ENCODE data around the gene C16orf92.
"Not testable (repeated sequence)": the region's sequence is repeated elsewhere in the genome, so short reads cannot be mapped to it uniquely, and the experiment has no call there.

Gene C16orf92

GRCh38 chr16:30010844-30011713, 11.9 kb upstream of the C16orf92 start, which contains the start of gene DOC2A:
Gene DOC2A, minus strand, starts transcription at chr16:30011027. Its CDS starts 805 bp downstream, at chr16:30010222.
- peak; percentile 69 for ATAC-seq
- peak; percentile 96 for TF ChIP-seq ZFP3 (CRISPR knock-in tag; IDR thresholded peaks at IDR 0.05)
- TF ChIP-seq TSHZ2 (CRISPR knock-in tag; IDR thresholded peaks at IDR 0.05): no peak

- TF ChIP-seq ISL1 (CRISPR knock-in tag; IDR thresholded peaks at IDR 0.05): no peak
- no peak for TF ChIP-seq ZNF8 (CRISPR knock-in tag; IDR thresholded peaks at IDR 0.05)
- TF ChIP-seq PPARA (CRISPR knock-in tag; IDR thresholded peaks at IDR 0.05; ENCODE audit: borderline replicate concordance): no peak
- TF ChIP-seq ZC3H10 (CRISPR knock-in tag; IDR thresholded peaks at IDR 0.05): no peak
- TF ChIP-seq ESRRG (CRISPR knock-in tag; IDR thresholded peaks at IDR 0.05): no peak
- no peak for TF ChIP-seq BACH2 (CRISPR knock-in tag; IDR thresholded peaks at IDR 0.05; ENCODE audit: borderline replicate concordance)
- TF ChIP-seq CSDC2 (CRISPR knock-in tag; IDR thresholded peaks at IDR 0.05): no peak
- no peak for TF ChIP-seq POU6F1 (CRISPR knock-in tag; IDR thresholded peaks at IDR 0.05; ENCODE audit: borderline replicate concordance, low read depth)
- no peak for TF ChIP-seq ZNF565 (CRISPR knock-in tag; conservative IDR thresholded peaks at IDR 0.05; ENCODE audit: low read depth)
- TF ChIP-seq TSHZ2 (CRISPR knock-in tag; IDR thresholded peaks at IDR 0.05): no peak
- TF ChIP-seq ARNTL (CRISPR knock-in tag; IDR thresholded peaks at IDR 0.05; ENCODE audit: borderline replicate concordance, low read depth): no peak
- no peak for TF ChIP-seq ZNF70 (CRISPR knock-in tag; IDR thresholded peaks at IDR 0.05)
- TF ChIP-seq PATZ1 (CRISPR knock-in tag; IDR thresholded peaks at IDR 0.05; ENCODE audit: borderline replicate concordance): no peak
- no peak for TF ChIP-seq RARB (CRISPR knock-in tag; IDR thresholded peaks at IDR 0.05)
- no peak for TF ChIP-seq TCF4 (CRISPR knock-in tag; IDR thresholded peaks at IDR 0.05; ENCODE audit: borderline replicate concordance)
- TF ChIP-seq TOX (CRISPR knock-in tag; IDR thresholded peaks at IDR 0.05; ENCODE audit: borderline replicate concordance): no peak
- TF ChIP-seq ZFP30 (CRISPR knock-in tag; IDR thresholded peaks at IDR 0.05): no peak
- no peak for TF ChIP-seq CSRNP3 (CRISPR knock-in tag; IDR thresholded peaks at IDR 0.05)
- no peak for TF ChIP-seq SNAI2 (CRISPR knock-in tag; IDR thresholded peaks at IDR 0.05)
- ATAC-seq: no peak
Observed at GRCh38 chr16:30011714-30012504, 11.1 kb upstream of the C16orf92 start.

- not testable (repeated sequence) for ATAC-seq
Observed at GRCh38 chr16:30012598-30012997, 10.4 kb upstream of the C16orf92 start.

- not testable (repeated sequence) for ATAC-seq
Observed at GRCh38 chr16:30015450-30015849, 7.5 kb upstream of the C16orf92 start.
